NCI-H1930 (cell line): ENCODE data around the gene DTNBP1.

Experiments used
- DNase-seq, 2 experiments: peaks; one replicate each; lab custom pipeline; 2025; lab: John Stamatoyannopoulos, UW

DTNBP1 gene

DNA sequence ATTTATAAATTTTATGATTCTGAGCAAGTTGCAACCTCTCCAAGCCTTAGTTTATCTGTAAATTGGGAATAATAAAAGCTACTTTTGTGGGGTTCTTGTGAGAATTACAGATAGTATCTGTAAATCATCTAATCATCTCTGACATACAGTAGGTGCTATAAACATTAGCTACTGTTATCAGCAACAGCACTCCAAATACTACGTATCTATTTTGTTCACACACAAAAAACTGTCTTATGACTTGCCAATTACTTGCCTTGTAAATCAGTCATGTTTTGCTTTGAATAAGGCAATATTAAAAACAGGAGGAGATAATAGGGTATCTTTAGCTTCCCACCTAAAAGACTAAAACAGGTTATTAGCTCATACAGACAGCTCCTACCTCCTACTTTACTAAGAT, 36.7 kb downstream of the DTNBP1 start:
- DNase-seq, result no peak

DNA sequence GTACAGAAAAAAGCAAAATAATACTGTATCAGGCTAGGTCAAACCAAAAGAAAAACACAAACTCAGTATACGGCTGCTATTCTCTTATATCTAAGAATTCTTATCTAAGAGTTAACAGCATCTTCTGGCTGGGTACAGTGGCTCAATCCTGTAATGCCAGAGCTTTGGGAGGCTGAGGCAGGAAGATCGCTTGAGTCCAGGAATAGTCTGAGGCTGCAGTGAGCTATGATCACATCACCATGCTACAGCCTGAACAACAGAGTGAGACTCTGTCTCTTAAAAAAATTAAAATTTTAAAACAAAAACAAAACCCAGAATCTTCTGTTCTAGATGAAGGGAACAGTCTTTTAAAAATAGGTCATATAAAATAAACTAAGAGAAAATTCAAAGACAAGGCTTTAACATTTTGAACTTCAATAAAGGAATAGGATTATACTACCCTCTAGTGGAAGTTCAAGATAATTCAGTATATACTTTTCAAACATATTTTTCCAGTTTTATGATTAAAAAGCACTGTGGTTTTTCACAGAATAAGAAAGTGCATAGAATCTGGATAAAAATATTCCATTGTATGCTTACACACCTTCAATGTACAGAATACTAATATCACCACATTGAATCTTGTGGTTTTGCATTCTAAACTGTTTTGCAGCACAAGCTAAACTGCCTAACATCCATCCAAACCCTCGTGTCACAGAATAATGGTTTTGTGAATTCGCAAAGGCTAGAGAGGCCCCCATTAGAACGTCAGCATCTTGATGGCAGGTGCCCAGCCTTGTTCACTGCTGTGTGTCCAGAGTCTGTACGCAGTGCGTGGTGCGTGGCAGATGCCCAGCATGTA, 39.3 kb downstream of the DTNBP1 start:
- no peak for DNase-seq

DNA sequence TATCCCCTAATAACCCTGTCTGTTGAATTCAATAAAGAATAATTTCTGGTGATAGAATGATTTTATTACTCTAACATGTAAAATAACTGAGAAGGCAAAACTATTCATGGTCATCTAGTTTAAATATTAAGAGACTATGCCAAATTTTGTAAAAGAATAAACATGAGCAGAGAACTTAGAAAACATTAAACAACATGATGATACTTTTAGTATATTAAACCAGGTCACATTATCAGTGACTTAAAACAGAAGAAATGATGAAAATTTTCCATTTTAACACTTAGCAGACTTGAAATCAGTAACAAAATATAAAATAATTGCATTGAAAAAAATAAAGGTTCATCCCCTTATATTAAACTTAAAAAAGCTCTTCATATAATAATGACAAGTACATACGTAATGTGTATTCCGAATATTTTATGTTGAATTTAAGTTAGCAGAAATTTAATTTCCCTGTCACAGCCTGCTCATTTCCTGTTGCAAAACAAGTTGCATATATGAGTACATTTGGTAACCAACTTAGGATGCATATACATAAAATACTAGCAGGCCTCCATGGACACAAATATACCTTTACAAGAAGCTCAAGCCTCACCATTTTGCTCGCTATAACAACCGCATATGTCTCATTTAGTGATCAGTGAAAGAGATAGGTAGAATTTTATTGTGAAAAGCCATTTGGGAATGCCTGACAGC, 40.6 kb downstream of the DTNBP1 start:
- no peak for DNase-seq

DNA sequence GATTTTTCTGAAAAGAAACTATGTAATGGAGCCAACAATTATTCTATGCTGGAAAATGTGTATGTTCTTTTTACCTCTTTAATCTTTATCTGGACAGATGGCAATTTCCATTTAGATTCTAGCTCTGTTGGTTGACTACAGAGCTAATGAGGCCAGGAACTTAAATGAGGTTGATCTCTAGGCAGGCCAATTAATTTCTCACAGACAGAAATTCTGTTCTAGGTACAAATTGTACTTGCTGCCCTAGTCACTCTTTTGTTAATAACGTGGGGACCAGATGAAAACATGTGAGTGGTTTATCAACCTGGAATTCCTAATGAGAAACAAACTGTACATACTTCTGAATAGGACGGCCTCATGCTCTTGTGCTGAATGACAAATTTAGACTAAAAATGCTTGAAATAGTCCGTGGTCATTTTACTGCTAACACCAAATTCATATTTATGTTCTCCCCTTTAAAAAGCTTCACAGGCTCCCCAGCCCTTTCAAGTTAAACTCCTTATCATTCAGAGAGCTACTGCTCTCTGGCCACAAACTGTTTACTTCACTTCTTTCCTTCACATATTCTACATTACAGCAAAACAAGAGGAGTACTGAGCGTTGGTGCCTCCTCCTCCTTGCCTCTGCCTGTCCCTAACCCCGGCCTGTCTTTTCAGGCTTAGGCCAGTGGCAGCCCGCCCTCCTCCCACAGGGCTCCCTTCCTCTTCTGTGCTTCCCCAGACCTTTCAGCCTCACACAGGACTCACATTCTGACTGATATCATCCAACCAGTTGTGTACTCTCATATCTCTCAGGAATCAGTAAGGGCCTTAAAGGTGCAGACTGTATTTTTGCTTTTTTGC, 41.4 kb downstream of the DTNBP1 start:
- DNase-seq, result no peak

DNA sequence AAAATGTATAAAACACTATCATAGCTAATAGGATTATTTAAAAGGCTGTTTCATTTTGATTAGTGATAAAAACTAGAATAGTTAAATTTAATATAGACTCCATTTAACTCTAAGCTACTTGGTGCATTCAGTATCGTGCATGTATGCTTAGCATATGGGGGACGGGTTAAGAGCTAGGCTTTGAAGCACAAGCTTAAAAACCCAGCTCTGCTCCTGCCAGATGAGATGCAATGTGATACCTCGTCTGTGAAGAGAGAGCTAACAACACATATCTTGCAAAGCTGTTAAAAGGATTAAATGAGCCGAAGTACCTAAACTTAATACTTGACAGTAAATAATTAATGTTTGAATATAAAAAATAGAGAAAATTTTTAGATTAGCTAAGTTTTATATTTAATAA, 42.2 kb downstream of the DTNBP1 start:
- DNase-seq, result no peak

DNA sequence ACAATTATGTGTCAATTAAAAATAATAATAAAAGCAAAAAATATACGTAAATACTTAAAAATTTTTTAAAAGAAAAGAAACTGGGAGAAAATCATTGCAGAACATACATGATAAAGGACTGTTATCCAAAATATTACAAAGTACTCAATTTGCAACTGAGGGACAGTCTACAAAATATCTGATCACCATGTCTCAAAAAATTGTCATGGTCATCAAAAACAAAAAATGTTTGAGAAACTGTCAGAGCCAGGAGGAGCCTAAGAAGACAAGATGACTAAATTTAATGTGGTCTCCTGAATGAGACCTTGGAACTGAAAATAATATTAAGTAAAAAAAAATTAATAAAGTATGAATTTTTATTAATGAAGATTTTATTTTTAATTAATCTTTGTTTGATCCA, 43.5 kb downstream of the DTNBP1 start:
- no peak for DNase-seq

DNA sequence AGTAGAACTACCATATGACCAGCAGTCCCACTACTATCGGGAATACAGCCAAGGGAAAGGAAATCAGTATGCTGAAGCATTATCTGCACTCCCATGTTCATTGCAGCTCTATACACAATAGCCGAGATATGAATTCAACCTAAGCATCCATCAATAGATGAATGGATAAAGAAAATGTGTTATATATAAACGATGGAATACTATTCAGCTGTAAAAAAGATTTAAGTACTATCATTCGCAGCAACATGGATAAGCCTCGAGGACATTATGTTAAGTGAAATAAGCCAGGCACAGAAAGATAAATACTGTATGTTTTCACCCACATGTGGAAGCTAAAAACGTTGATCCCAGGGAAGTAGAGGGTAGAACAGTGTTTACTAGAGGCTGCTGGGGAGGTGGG, 44.1 kb downstream of the DTNBP1 start:
- no peak for DNase-seq

DNA sequence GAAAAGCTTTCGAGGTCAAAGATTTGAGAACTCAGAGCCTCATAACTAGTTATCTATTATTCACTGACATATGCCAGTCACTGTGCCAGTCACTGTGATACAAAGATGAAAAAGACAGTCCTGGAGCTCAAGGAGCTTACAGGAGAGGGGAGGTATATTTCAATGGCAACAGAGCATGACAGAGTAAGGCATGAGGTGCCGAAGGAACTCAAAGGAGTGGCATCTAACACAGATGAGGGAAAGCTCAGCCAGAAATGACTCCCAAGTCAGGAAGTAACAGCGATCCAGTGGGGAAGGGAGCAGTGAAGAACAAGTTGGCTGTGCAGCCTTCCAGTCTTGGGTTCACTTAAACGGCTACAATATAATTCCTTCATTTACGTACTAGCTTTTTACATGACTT, 46.6 kb downstream of the DTNBP1 start:
- no peak for DNase-seq

DNA sequence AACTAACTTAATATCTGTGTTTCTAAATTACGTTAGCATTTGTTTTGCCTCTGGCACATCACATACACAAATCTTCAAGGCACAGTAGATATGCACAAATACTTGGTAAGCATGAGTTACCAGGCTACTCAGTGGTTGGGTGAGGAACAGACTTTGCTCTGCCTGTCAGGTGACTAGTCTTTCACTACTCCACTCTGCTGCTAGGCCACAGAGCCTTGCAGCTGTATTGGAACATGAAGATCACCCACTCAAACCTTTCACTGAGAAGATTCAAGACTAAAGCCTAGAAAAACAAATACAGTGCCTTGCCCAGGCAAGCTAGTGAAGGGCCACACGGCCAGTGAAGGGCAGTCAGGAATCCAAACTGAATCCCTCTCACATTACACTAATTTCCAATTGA, 47.0 kb downstream of the DTNBP1 start:
- no peak for DNase-seq

DNA sequence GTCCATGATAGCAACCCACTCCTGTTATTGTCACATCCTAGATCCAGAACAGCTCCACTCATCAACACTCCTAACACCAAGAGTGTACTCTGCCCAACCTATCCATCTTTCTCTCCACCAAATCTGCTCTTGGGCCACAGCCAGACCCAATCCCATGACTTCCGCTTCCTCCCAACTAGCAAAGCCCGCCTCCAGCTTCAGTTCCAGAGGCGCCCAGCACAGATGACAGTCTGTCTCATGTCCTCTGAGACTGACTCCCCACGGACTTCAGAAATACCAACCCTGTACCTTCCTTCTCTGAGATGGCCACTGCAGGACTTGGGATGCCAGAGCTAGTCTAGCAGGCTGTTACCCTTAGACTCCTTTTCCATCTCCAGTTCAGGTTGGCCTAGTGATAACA, 48.6 kb downstream of the DTNBP1 start:
- DNase-seq, result no peak

DNA sequence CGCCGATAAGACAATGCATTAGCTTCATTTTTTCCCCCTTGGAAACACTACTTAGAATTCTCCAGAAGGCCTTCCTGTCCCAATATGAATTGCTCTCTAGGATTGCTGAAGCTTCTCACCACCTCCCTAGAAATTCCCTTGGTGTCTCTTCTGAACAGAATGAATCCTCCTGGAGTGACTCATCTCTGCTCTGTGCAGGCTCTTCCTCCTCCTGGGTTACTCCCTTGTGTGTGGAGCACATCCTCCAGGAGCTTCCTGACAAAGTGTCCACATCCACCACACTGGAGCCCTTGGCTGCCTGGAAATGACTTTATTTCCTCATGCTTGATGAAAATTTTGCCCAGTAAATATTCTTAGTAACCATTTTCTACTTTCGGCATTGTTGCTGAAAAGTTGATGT, 54.4 kb downstream of the DTNBP1 start:
- no peak for DNase-seq

DNA sequence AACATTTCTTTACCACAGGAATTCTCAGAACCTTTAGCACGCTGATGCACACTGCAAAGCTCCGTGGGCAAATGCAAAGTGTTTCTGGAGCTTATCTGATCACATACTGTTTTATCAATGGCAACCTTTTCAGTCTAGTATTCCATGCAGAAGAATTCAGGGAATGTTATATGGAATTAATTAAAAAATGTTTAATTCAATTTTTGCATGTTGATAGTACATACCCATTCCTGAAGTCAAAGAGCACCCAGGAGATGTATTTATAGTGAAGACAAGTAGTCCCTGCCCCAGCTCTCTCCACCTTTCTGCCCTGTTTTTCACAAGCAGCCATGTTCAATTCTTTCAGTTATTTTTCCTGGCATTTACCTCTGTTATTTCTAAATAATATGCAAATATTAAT, 55.2 kb downstream of the DTNBP1 start:
- DNase-seq, result no peak

DNA sequence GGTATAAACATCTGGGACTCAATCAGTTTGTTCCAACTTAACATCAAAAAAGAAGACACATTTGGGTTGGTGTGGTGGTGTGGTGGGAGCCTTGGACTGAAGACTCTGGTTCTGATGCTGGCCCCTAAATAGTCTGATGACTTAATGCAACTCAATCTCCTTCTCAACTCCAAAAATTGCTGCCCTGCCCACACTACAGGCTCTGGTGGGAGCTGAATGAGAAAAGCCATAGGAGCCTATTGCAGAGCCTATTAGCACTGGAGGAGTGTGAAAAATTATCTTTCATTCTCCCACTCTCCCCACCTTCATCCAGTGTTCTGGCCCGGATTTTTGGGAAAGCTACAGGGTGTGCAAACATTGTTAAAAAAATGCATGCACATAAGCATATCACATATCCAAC, 56.5 kb downstream of the DTNBP1 start:
- DNase-seq, result no peak

DNA sequence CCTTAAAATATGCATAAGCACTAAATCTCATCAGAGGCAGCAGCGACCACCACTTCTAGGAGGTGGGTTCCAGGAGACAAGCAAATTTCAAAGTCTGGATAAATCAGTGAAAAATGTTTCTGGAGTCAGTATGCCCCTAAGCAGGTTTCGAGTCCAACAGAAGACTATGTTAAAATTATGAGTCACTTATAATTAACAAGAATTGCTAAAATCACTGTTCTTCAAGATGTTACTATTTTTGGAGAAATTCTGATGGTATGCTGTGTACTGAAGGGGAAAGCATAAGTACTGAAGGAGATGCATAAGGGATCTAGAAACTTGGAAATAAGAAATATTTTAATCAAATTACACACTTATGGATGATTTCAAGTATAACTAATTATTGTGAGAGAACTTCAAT, 58.0 kb downstream of the DTNBP1 start:
- no peak for DNase-seq

DNA sequence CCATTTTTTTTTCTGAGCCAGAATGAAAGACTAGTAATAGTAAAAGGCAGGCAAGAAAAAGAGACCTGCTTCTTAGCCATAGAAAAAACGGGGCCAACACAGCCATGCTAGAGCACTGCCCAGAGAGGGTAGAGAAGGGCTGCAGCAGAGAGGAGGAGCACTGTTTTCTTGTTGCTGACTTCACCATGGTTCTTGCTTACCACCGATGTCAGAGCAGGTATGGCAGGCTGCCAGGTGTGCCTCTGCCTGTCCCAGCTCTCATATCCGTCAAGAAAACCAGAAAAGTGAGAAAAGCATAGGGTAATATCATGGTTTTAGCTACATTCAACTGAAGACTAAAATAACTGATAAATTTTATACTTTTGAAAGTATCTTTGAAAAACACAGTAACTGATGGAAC, 60.7 kb downstream of the DTNBP1 start:
- DNase-seq, result no peak

DNA sequence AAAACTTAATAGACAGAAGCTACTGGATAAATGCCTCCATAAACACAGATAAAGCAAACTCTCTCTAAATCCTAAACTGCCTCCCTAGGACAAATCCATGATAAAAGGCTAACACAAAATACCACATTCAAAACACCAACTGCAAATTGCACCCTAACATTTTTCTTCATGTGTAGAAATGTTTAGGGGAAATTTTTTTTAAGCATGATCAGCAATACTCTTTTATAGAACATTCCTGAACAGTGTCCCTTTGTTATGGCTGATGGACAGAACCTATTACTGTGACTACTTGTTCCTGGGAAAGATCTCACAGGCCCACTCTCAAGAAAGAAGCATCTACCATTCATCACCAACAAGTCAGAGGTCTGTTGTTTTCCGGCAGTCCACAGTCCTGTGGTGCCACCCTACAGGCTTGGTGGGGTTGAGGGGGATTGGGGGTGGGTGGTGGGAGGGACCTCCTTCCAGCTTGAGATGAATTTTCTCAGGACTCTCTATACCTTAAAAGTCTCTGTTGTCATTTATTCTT, 64.5 kb downstream of the DTNBP1 start:
- no peak for DNase-seq

DNA sequence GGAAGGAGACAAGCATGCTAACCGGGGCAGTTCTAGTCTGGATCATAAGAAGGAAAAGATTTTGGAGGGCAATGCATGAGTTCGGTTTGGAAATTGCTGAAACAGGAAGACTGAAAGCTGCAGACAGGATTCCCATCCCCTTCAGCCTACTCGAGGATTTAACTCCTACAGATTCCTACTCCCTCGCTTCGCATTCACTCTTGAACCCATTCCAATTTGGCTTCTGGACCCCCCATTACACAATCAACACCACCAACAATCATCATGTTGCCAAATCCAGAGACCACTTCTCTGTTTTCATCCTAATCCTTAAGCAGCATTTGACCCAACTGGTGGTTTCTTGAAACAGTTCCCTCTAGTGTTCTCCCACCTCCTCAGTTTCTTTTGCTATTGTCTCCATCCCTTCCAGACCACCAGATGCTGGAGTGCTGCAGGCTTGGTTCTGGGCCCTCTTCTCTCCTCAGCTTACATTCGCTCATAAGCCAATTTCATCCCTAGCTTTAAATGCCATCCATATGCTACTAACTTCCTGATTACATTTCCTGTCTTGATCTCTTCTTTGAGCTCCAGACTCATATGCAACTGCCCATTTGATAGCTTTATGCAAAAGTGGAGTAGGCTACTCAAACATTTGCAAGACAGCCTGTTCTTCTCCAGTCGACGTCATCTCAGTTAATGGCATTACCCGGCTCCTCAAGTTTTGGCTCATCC, 66.5 kb downstream of the DTNBP1 start:
- no peak for DNase-seq

DNA sequence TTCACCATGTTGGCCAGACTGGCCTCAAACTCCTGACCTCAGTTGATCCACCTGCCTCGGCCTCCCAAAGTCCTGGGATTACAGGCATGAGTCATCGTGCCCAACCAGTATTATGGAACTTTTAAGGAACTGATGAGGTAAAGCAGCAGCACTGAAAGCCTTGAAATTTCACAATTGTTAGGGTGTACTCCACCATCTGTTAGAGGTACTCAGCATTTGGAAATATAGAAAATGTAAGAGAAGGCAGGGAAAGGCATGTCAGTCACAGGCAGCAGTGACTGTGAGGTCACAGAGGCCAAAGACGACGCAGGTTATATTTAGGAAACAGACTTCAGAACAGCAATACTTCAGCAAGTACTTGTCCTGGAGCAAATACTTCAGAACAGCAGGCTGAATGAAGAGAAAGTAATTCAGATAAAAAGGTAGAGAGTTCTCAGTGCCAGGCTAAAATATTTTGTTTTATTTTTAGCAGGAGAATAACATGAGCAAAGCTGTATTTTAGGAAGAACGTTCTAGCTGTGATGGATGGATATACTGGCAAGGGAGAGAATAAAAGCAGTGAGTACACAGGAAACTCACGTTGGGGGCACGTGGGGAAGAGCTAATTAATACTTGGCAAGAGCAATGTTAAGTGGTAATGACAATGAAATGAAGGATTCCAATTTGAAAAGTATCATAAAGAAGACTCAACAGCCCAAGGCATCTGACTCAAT, 67.2 kb downstream of the DTNBP1 start:
- no peak for DNase-seq

DNA sequence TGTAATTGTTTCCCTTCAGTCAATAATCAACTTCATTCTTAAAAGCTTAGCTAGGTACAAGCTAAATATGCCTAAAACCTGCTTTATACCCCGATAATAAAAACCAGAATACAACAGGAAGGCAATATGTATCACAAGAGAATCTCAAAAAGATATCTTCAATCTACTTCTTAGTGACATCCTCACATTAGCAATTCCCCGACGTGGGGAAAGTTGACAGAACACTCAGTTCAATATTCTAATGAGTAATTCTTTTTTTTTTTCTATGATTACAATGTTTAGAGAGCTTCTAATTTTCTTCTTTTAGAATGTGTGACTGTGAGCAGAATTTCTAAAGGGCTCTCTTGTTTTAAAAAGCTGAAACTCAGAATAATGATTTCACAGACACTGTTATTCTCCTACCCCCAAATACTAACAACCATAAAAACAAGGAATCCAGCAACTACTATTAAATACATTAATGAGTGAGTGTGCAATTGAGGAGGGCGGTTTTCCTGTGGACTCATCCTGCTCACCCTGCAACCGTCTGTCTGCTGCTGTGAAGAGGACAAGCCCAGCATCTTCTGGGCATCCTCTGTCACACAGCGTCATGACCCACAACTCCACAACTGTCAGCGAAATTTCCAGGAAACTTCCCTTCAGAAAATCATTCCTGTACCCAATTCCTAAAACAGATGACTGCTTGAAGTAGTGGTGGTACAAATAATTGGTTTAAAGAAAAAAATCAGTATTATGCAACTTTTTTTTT, 68.1 kb downstream of the DTNBP1 start:
- DNase-seq, result no peak

DNA sequence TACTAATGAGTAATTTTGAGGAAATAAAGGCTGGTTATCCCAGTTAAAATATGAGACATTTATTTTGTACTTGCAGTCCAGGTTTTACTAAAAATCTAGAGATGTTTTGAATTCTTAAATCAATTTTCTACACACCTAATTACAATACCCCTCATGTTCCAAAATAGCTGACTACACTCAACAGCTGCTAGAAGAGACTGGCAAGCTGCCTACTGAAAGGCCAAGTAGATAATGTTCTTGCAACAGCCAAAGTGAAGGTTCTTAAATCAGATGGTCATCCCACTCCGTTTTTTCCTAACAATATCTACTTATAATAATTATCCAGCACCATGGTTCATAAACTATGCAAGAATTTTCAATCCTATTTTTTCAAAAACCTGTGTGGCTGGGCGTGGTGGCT, 69.0 kb downstream of the DTNBP1 start:
- DNase-seq, result no peak

DNA sequence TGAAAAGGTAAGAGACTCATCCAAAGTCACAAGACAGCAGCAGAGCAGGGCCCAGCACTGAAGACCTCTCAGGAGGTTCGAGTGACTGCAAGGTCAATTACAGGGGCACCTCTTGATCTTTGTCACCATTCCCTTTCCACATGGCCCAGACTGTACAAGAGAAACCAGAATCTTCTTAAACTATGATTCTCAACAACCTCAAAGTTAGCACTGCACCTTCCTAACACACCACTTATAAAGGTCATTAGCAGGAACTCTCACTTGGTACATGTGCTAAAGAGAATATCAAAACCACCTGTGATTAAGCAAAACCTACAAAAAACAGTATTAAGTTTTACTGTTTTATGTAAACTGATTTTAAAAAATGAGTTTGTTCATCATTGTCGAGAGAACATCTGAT, 70.2 kb downstream of the DTNBP1 start:
- no peak for DNase-seq
